H9 (cell line): ENCODE measurements around the gene ZAP70. TPM values are rescaled to one million over a fixed set of nuclear protein-coding genes. Genes with fewer than 3 reads are reported as not detected.

Experiments
- DNase-seq: peaks from one replicate; pipeline ENCODE4 v3.0.0-alpha.2; 2017
- H2AFZ ChIP-seq: one replicate; pipeline ENCODE4 v1.6.1; 2013; ENCODE audit warnings: mild to moderate bottlenecking, low read length, control low read depth, moderate library complexity
- H2AK5ac ChIP-seq: 2 replicates; pipeline ENCODE4 v1.6.1; 2013; ENCODE audit warnings: low read length, control low read depth, mixed read lengths; ENCODE audit not compliant: insufficient read length
- H2BK120ac ChIP-seq: one replicate; pipeline ENCODE4 v1.6.1; 2013; ENCODE audit warnings: low read depth, mild to moderate bottlenecking, low read length, control low read depth, inconsistent platforms; ENCODE audit not compliant: poor library complexity, severe bottlenecking
- H2BK12ac ChIP-seq: 2 replicates; pipeline ENCODE4 v1.6.1; 2013; ENCODE audit warnings: low read length, control low read depth, mixed read lengths, low read depth; ENCODE audit not compliant: insufficient read length
- H2BK15ac ChIP-seq: 2 replicates; pipeline ENCODE4 v1.6.1; 2013; ENCODE audit warnings: low read depth, low read length, control low read depth
- H2BK20ac ChIP-seq: one replicate; pipeline ENCODE4 v1.6.1; 2013; ENCODE audit warnings: low read depth, mild to moderate bottlenecking, low read length, control low read depth, inconsistent platforms; ENCODE audit not compliant: poor library complexity, severe bottlenecking
- H2BK5ac ChIP-seq: 2 replicates; pipeline ENCODE4 v1.6.1; 2013; ENCODE audit warnings: low read length, control low read depth, mixed read lengths; ENCODE audit not compliant: insufficient read length
- H3K14ac ChIP-seq: 2 replicates; pipeline ENCODE4 v1.6.1; 2013; ENCODE audit warnings: low read length, control low read depth; ENCODE audit not compliant: insufficient read depth
- H3K18ac ChIP-seq: 2 replicates; pipeline ENCODE4 v1.6.1; 2013; ENCODE audit warnings: low read depth, mild to moderate bottlenecking, mixed read lengths, low read length, control low read depth; ENCODE audit not compliant: insufficient read length
- H3K23ac ChIP-seq: 2 replicates; pipeline ENCODE4 v1.6.1; 2013; ENCODE audit warnings: low read length, control low read depth, mixed read lengths, low read depth; ENCODE audit not compliant: insufficient read length
- H3K23me2 ChIP-seq: 2 replicates; pipeline ENCODE4 v1.6.1; 2013; ENCODE audit warnings: low read depth, mild to moderate bottlenecking, mixed read lengths, low read length, control low read depth; ENCODE audit not compliant: insufficient read length, poor library complexity, severe bottlenecking
- H3K27ac ChIP-seq: 2 replicates; pipeline ENCODE4 v1.5.1; 2013; ENCODE audit warnings: low read length, control low read depth, mixed read lengths, low read depth; ENCODE audit not compliant: insufficient read length
- H3K27me3 ChIP-seq: 2 replicates; pipeline ENCODE4 v1.6.1; 2013; ENCODE audit warnings: low read length, control low read depth, inconsistent platforms; ENCODE audit not compliant: insufficient read depth
- H3K4ac ChIP-seq: 2 replicates; pipeline ENCODE4 v1.6.1; 2013; ENCODE audit warnings: low read depth, mild to moderate bottlenecking, control low read depth, inconsistent platforms, low read length, moderate library complexity
- H3K4me1 ChIP-seq: 2 replicates; pipeline ENCODE4 v1.6.1; 2013; ENCODE audit warnings: low read length, control low read depth, inconsistent platforms; ENCODE audit not compliant: insufficient read depth
- H3K4me2 ChIP-seq: 2 replicates; pipeline ENCODE4 v1.6.1; 2013; ENCODE audit warnings: low read length, control low read depth, mixed read lengths; ENCODE audit not compliant: insufficient read length, insufficient read depth
- H3K56ac ChIP-seq: 2 replicates; pipeline ENCODE4 v1.6.1; 2013; ENCODE audit warnings: low read depth, mild to moderate bottlenecking, mixed read lengths, low read length, control low read depth; ENCODE audit not compliant: insufficient read length
- H3K79me1 ChIP-seq: 2 replicates; pipeline ENCODE4 v1.6.1; 2013; ENCODE audit warnings: low read depth, mild to moderate bottlenecking, moderate library complexity, low read length, control low read depth, inconsistent platforms; ENCODE audit not compliant: insufficient read depth, poor library complexity, severe bottlenecking
- H3K79me2 ChIP-seq: 2 replicates; pipeline ENCODE4 v1.6.1; 2013; ENCODE audit warnings: low read length, control low read depth, inconsistent platforms; ENCODE audit not compliant: insufficient read depth
- H3K9ac ChIP-seq: 2 replicates; pipeline ENCODE4 v1.6.1; 2013; ENCODE audit warnings: low read length, control low read depth, mixed read lengths; ENCODE audit not compliant: insufficient read length; ENCODE audit errors: extremely low read depth
- H3K9me3 ChIP-seq: one replicate; pipeline ENCODE4 v1.6.1; 2013; ENCODE audit warnings: low read depth, low read length, inconsistent platforms; ENCODE audit not compliant: control insufficient read depth
- H3T11ph ChIP-seq: one replicate; pipeline ENCODE4 v1.6.1; 2013; ENCODE audit warnings: mild to moderate bottlenecking, low read length, control low read depth, inconsistent platforms
- H4K20me1 ChIP-seq: one replicate; pipeline ENCODE4 v1.6.1; 2013; ENCODE audit not compliant: control insufficient read depth, insufficient read length, insufficient read depth
- H4K5ac ChIP-seq: 2 replicates; pipeline ENCODE4 v1.6.1; 2013; ENCODE audit warnings: low read depth, mild to moderate bottlenecking, mixed read lengths, low read length, control low read depth; ENCODE audit not compliant: insufficient read length
- H4K8ac ChIP-seq: replicated peaks from 2 replicates; pipeline ENCODE4 v1.6.1; 2013; ENCODE audit warnings: low read length, control low read depth, mixed read lengths, low read depth; ENCODE audit not compliant: insufficient read length
- H4K91ac ChIP-seq: 2 replicates; pipeline ENCODE4 v1.6.1; 2013; ENCODE audit warnings: low read depth, mild to moderate bottlenecking, moderate library complexity, mixed read lengths, low read length, control low read depth; ENCODE audit not compliant: insufficient read length
- H3K27ac Mint-ChIP-seq, 3 experiments: 2 replicates in 2 of 3; 3 replicates in 1 of 3; pipeline ENCODE4 v1.8.0; 2020 to 2021; ENCODE audit warnings: mixed read lengths in 3 of 3, mild to moderate bottlenecking in 1 of 3, moderate library complexity in 1 of 3
- H3K27me3 Mint-ChIP-seq: 2 replicates; pipeline ENCODE4 v1.8.0; 2021; ENCODE audit warnings: low read depth, mild to moderate bottlenecking, moderate library complexity, mixed read lengths
- H3K36me3 Mint-ChIP-seq, 3 experiments: 2 replicates in 2 of 3; 3 replicates in 1 of 3; pipeline ENCODE4 v1.8.0; 2020 to 2021; ENCODE audit warnings: low read depth in 3 of 3, mixed read lengths in 3 of 3; ENCODE audit not compliant: insufficient read depth in 1 of 3
- H3K4me1 Mint-ChIP-seq, 2 experiments: 2 replicates each; pipeline ENCODE4 v1.8.0; 2020; ENCODE audit warnings: mixed read lengths in 2 of 2
- H3K4me3 Mint-ChIP-seq, 2 experiments: 2 replicates in 1 of 2; 3 replicates in 1 of 2; pipeline ENCODE4 v1.8.0; 2020 to 2021; ENCODE audit warnings: mild to moderate bottlenecking in 2 of 2, mixed read lengths in 2 of 2, moderate library complexity in 1 of 2
- H3K9me3 Mint-ChIP-seq, 2 experiments: 2 replicates in 1 of 2; 3 replicates in 1 of 2; pipeline ENCODE4 v1.8.0; 2020; ENCODE audit warnings: mild to moderate bottlenecking in 2 of 2, mixed read lengths in 2 of 2, moderate library complexity in 1 of 2
- CTCF ChIP-seq: fragments of 200-600 bp; sonication (generic); conservative IDR thresholded peaks from 3 replicates; pipeline ENCODE4 v1.8.0; 2021; ENCODE audit warnings: antibody characterized with exemption, mild to moderate bottlenecking
- WGBS: extraction: QIAGEN DNeasy Blood & Tissue Kit; methylation state at CpG from one replicate; pipeline ENCODE4 v1.1.7; 2013; ENCODE audit warnings: missing lambda C conversion rate, low lambda C conversion rate, mixed read lengths; ENCODE audit not compliant: insufficient read length; ENCODE audit errors: extremely low coverage; 5-methylcytosine and 5-hydroxymethylcytosine counted together
- total RNA-seq: library from RNA; stranded (reverse); gene quantifications from 2 replicates; pipeline ENCODE4 v1.2.1, GENCODE V29; 2021

Gene ZAP70
- total RNA-seq, 1 experiment from 2014 or later, result 0.24 TPM

- no peak overlapping the region for H2BK15ac ChIP-seq
- H3K36me3 Mint-ChIP-seq, result no peaks in the 10 kb centered on the region
- H3K23ac ChIP-seq, result no peak overlapping the region
- H2BK12ac ChIP-seq, result no peak overlapping the region
- no peak overlapping the region for H3K4ac ChIP-seq
- no peaks in the 10 kb centered on the region for H3K4me1 ChIP-seq
- no peak overlapping the region for H2BK120ac ChIP-seq
- no peak overlapping the region for H2BK20ac ChIP-seq
- peak; percentile 10 for DNase-seq
- H2BK5ac ChIP-seq, result no peak overlapping the region
- no peaks in the 10 kb centered on the region for H3K9me3 ChIP-seq
- H3K27me3 Mint-ChIP-seq, result peaks cover 6% of the 10 kb centered on the region
- no peak overlapping the region for H4K91ac ChIP-seq
- H3K4me1 Mint-ChIP-seq, result peaks cover 3 to 7% of the 10 kb centered on the region in 2 experiments
- H3K79me1 ChIP-seq, result no peaks in the 10 kb centered on the region
- H4K8ac ChIP-seq, result no peak overlapping the region
- H3K14ac ChIP-seq, result no peak overlapping the region
- H2AFZ ChIP-seq, result no peak overlapping the region
- no peaks in the 10 kb centered on the region for H3K79me2 ChIP-seq
- no peak overlapping the region for H3K27ac ChIP-seq
- H4K5ac ChIP-seq, result no peak overlapping the region
- H3K18ac ChIP-seq, result no peak overlapping the region
- TF ChIP-seq CTCF, result no peak
- no peak overlapping the region for H3K27ac Mint-ChIP-seq
- no peaks in the 10 kb centered on the region for H3K27me3 ChIP-seq
- H3K9me3 Mint-ChIP-seq, result no peaks in the 10 kb centered on the region; a peak in 2 of 5 replicates
- H3K23me2 ChIP-seq, result no peaks in the 10 kb centered on the region
- no peaks in the 10 kb centered on the region for H4K20me1 ChIP-seq
- WGBS, result no CpG with 5 or more reads among the region's 19 CpGs
- no peak overlapping the region for H3K9ac ChIP-seq
- H3K4me3 Mint-ChIP-seq, result no peak overlapping the region
- no peak overlapping the region for H3K4me2 ChIP-seq
- no peak overlapping the region for H2AK5ac ChIP-seq
- H3K56ac ChIP-seq, result no peak overlapping the region
- H3T11ph ChIP-seq, result no peak overlapping the region
Observed at GRCh38 chr2:97702731-97703470, 10.5 kb upstream of the ZAP70 start.
